Measurements from ENCODE around the gene MDM4.

DNA sequence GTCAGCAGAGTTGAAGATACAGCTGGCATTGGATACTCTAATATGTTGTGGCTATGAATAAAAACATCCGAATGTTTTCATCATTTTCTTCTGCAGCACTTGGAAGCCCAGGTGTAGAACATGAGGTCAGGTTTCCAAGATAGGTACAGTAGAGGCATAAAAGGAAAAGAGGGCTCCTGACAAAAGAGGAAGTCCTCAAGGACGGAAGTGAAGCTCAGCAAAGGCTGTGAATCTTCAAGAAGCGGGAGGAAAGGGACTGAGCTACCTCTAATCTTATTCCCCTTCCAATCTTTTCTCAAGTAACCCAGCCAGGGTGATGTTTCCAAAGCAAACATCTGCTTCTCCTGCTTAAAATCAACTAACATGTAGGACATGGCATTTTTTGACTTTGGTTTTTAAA, 17.2 kb upstream of the MDM4 start:
- TF ChIP-seq, protein P1, sequence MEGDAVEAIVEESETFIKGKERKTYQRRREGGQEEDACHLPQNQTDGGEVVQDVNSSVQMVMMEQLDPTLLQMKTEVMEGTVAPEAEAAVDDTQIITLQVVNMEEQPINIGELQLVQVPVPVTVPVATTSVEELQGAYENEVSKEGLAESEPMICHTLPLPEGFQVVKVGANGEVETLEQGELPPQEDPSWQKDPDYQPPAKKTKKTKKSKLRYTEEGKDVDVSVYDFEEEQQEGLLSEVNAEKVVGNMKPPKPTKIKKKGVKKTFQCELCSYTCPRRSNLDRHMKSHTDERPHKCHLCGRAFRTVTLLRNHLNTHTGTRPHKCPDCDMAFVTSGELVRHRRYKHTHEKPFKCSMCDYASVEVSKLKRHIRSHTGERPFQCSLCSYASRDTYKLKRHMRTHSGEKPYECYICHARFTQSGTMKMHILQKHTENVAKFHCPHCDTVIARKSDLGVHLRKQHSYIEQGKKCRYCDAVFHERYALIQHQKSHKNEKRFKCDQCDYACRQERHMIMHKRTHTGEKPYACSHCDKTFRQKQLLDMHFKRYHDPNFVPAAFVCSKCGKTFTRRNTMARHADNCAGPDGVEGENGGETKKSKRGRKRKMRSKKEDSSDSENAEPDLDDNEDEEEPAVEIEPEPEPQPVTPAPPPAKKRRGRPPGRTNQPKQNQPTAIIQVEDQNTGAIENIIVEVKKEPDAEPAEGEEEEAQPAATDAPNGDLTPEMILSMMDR (IDR thresholded peaks at IDR 0.05; ENCODE audit: extremely low read depth in 1 of 2, insufficient read depth in 1 of 2, low read depth in 1 of 2, low read length in 2 of 2) = no peak
- TF ChIP-seq EZH2 (IDR thresholded peaks at IDR 0.05; ENCODE audit: borderline replicate concordance, low read depth, low read length, severe bottlenecking) = no peak
- TF ChIP-seq, protein P2, sequence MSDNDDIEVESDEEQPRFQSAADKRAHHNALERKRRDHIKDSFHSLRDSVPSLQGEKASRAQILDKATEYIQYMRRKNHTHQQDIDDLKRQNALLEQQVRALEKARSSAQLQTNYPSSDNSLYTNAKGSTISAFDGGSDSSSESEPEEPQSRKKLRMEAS (IDR thresholded peaks at IDR 0.05; ENCODE audit: insufficient read depth, insufficient read length) = no peak

Measured in endothelial cell of umbilical vein (primary cell).